ENCODE results near the gene CCDC40. TPM values are rescaled to one million over a fixed set of nuclear protein-coding genes. Genes with fewer than 3 reads are reported as not detected.

CCDC40 gene
- total RNA-seq, 2 experiments from 2014 or later, result 0.64 to 0.77 TPM

GRCh38 chr17:80005360-80006338, 30.8 kb upstream of the CCDC40 start:
- no peak overlapping the region for H3K4me3 Mint-ChIP-seq
- H3K4me1 Mint-ChIP-seq (ENCODE audit: low read depth), result peaks cover 8% of the 10 kb centered on the region
- no peaks in the 10 kb centered on the region for H3K9me3 Mint-ChIP-seq
- no peaks in the 10 kb centered on the region for H3K36me3 Mint-ChIP-seq (ENCODE audit: low read depth)
- H3K27ac Mint-ChIP-seq, result no peak overlapping the region
- no peaks in the 10 kb centered on the region for H3K36me3 ChIP-seq (ENCODE audit: insufficient read depth, low read length)
- no peak overlapping the region for H3K4me3 ChIP-seq (ENCODE audit: low read length)
- no peaks in the 10 kb centered on the region for H3K27me3 ChIP-seq (ENCODE audit: control insufficient read depth in 1 of 2, insufficient read depth in 2 of 2, low read length in 2 of 2)
- H3K4me1 ChIP-seq (ENCODE audit: insufficient read depth, low read length), result peaks cover 17% of the 10 kb centered on the region
- DNase-seq (peak; percentile 41 to 80 (median 51)), ATAC-seq (ENCODE audit: poor library complexity) (peak; percentile 73)
- no peaks in the 10 kb centered on the region for H3K27me3 Mint-ChIP-seq
- peak; percentile 99 for TF ChIP-seq CTCF (IDR thresholded peaks at IDR 0.05)
- peaks cover 0 to 4% of the 10 kb centered on the region in 2 experiments for H3K9me3 ChIP-seq (ENCODE audit: control insufficient read depth in 1 of 2, insufficient read depth in 1 of 2, low read length in 2 of 2)
- intact Hi-C loops (cut with DNase I, micrococcal nuclease), result loop anchor here in 1 of 2 experiments (5.0 to 10.0 kb wide), 2 partner anchors 77 to 249 kb away; no protein-coding TSS in a partner anchor
- ChIA-PET CTCF (interaction anchor here (1.2 to 1.4 kb wide), 2 partner anchors 9 to 23 kb away, joined by 3 to 5 read pairs; no protein-coding TSS in a partner anchor), POLR2A (no interaction called here)
- no peak overlapping the region for H3K27ac ChIP-seq (ENCODE audit: low read depth in 1 of 2, low read length in 2 of 2)

- POLR2A ChIA-PET, result interaction anchor here (2.6 kb wide), 1 partner anchor 9 kb away, joined by 11 read pairs; no protein-coding TSS in a partner anchor
- Histone ChIP-seq H3K9me3 (ENCODE audit: control insufficient read depth in 1 of 2, insufficient read depth in 1 of 2, low read length in 2 of 2) (no peaks in the 10 kb centered on the region), H3K36me3 (ENCODE audit: insufficient read depth, low read length) (no peaks in the 10 kb centered on the region), H3K27ac (ENCODE audit: low read depth in 1 of 2, low read length in 2 of 2) (no peak overlapping the region), H3K27me3 (ENCODE audit: control insufficient read depth in 1 of 2, insufficient read depth in 2 of 2, low read length in 2 of 2) (no peaks in the 10 kb centered on the region), H3K4me1 (ENCODE audit: insufficient read depth, low read length) (peaks cover 17% of the 10 kb centered on the region), H3K4me3 (ENCODE audit: low read length) (no peak overlapping the region)
- ATAC-seq (ENCODE audit: poor library complexity), result no peak
- Mint-ChIP-seq H3K9me3 (no peaks in the 10 kb centered on the region), H3K27me3 (no peaks in the 10 kb centered on the region), H3K4me3 (no peak overlapping the region), H3K4me1 (ENCODE audit: low read depth) (peaks cover 8% of the 10 kb centered on the region), H3K36me3 (ENCODE audit: low read depth) (no peaks in the 10 kb centered on the region), H3K27ac (no peak overlapping the region)
- TF ChIP-seq CTCF (IDR thresholded peaks at IDR 0.05), result no peak
- CTCF ChIA-PET, result interaction anchor here (1.2 to 1.4 kb wide), 2 partner anchors 10 to 23 kb away, joined by 3 to 5 read pairs; no protein-coding TSS in a partner anchor
- no peak for DNase-seq
- intact Hi-C loops (cut with DNase I, micrococcal nuclease), result loop anchor here in 1 of 2 experiments (5.0 to 10.0 kb wide), 2 partner anchors 76 to 248 kb away; no protein-coding TSS in a partner anchor
Observed at GRCh38 chr17:80006339-80006720, 30.1 kb upstream of the CCDC40 start.

GRCh38 chr17:80006811-80007752, 29.4 kb upstream of the CCDC40 start:
- H3K4me3 ChIP-seq (ENCODE audit: low read length), result no peak overlapping the region
- no peak overlapping the region for H3K27ac Mint-ChIP-seq
- ATAC-seq (ENCODE audit: poor library complexity), result no peak
- peaks cover 8% of the 10 kb centered on the region for H3K4me1 Mint-ChIP-seq (ENCODE audit: low read depth)
- ChIA-PET POLR2A (interaction anchor here (2.6 kb wide), 1 partner anchor 10 kb away, joined by 11 read pairs; no protein-coding TSS in a partner anchor), CTCF (interaction anchor here (1.2 to 1.4 kb wide), 2 partner anchors 10 to 22 kb away, joined by 3 to 5 read pairs; no protein-coding TSS in a partner anchor)
- no peak overlapping the region for H3K4me3 Mint-ChIP-seq
- peaks cover 17% of the 10 kb centered on the region for H3K4me1 ChIP-seq (ENCODE audit: insufficient read depth, low read length)
- no peaks in the 10 kb centered on the region for H3K27me3 ChIP-seq (ENCODE audit: control insufficient read depth in 1 of 2, insufficient read depth in 2 of 2, low read length in 2 of 2)
- no peak for DNase-seq
- no peak overlapping the region for H3K27ac ChIP-seq (ENCODE audit: low read depth in 1 of 2, low read length in 2 of 2)
- H3K9me3 Mint-ChIP-seq, result no peaks in the 10 kb centered on the region
- intact Hi-C loops (cut with DNase I, micrococcal nuclease), result loop anchor here in 1 of 2 experiments (5.0 to 10.0 kb wide), 2 partner anchors 75 to 248 kb away; no protein-coding TSS in a partner anchor
- no peak for TF ChIP-seq CTCF (IDR thresholded peaks at IDR 0.05)
- H3K27me3 Mint-ChIP-seq, result no peaks in the 10 kb centered on the region
- no peaks in the 10 kb centered on the region for H3K36me3 Mint-ChIP-seq (ENCODE audit: low read depth)
- no peaks in the 10 kb centered on the region for H3K9me3 ChIP-seq (ENCODE audit: control insufficient read depth in 1 of 2, insufficient read depth in 1 of 2, low read length in 2 of 2)
- H3K36me3 ChIP-seq (ENCODE audit: insufficient read depth, low read length), result no peaks in the 10 kb centered on the region

Measured in CD4-positive, alpha-beta T cell (primary cell).